Tibial nerve (tissue), 4 donors: ENCODE measurements around the gene BAZ1A.

ENCODE experiments used
- CTCF ChIP-seq, 5 experiments: fragments of 200-600 bp in 3 of 5; fragments of 450-650 bp in 2 of 5; sonication (generic) in 3 of 5; IDR thresholded peaks; one replicate each; pipeline ENCODE4 v1.5.1; 2016 to 2019; ENCODE audit warnings: antibody characterized with exemption in 5 of 5, mild to moderate bottlenecking in 3 of 5, moderate library complexity in 2 of 5
- EP300 ChIP-seq, 2 donors: sonication (generic); formaldehyde crosslinking; IDR thresholded peaks; one replicate each; pipeline ENCODE4 v1.6.1; 2017; ENCODE audit warnings: antibody characterized with exemption in 2 of 2, mild to moderate bottlenecking in 1 of 2
- POLR2A ChIP-seq, 2 donors: fragments of 450-650 bp; IDR thresholded peaks; one replicate each; pipeline ENCODE4 v1.6.1; 2017; ENCODE audit warnings: antibody characterized with exemption in 2 of 2, mild to moderate bottlenecking in 2 of 2, moderate library complexity in 2 of 2

- no peak for TF ChIP-seq CTCF (IDR thresholded peaks at IDR 0.05)
- no peak for TF ChIP-seq EP300 (IDR thresholded peaks at IDR 0.05)
- TF ChIP-seq POLR2A (IDR thresholded peaks at IDR 0.05): no peak
Observed at GRCh38 chr14:34837801-34838322, 37.3 kb downstream of the BAZ1A start.
